Skin epidermis (tissue), 12 donors: ENCODE results near the gene FAM219A.
"Not testable (repeated sequence)": the region's sequence is repeated elsewhere in the genome, so short reads cannot be mapped to it uniquely, and the experiment has no call there.

Source experiments
- H3K27ac ChIP-seq, 21 experiments: fragments of 200-600 bp; sonication (generic) in 11 of 21; one replicate each; pipeline ENCODE4 v1.5.0; 2020; ENCODE audit warnings: mild to moderate bottlenecking in 3 of 21, inconsistent platforms in 2 of 21, moderate library complexity in 2 of 21
- H3K4me3 ChIP-seq, 7 experiments: fragments of 200-600 bp; sonication (generic) in 2 of 7; one replicate each; pipeline ENCODE4 v1.5.0; 2020; ENCODE audit warnings: inconsistent platforms in 2 of 7, mild to moderate bottlenecking in 2 of 7, moderate library complexity in 1 of 7

FAM219A gene

GRCh38 chr9:34451135-34451534, 7.2 kb downstream of the FAM219A start:
- Histone ChIP-seq H3K4me3 (no peak overlapping the region), H3K27ac (peak overlapping the region in 6 of 21 experiments; percentile 7 to 60 (median 22))

GRCh38 chr9:34450644-34451043, 7.7 kb downstream of the FAM219A start:
- Histone ChIP-seq H3K4me3 (no peak overlapping the region), H3K27ac (peak overlapping the region in 2 of 21 experiments; percentile 7 to 27)

GRCh38 chr9:34446951-34447350, 11.4 kb downstream of the FAM219A start:
- H3K27ac ChIP-seq = no peak overlapping the region

GRCh38 chr9:34446468-34446891, 11.9 kb downstream of the FAM219A start:
- H3K27ac ChIP-seq = no peak overlapping the region
- no peak overlapping the region for H3K4me3 ChIP-seq

More at GRCh38 chr9:34446951-34447350, 11.4 kb downstream of the FAM219A start:
- no peak overlapping the region for H3K4me3 ChIP-seq

GRCh38 chr9:34443976-34444375, 14.4 kb downstream of the FAM219A start:
- H3K27ac ChIP-seq = no peak overlapping the region
- H3K4me3 ChIP-seq = no peak overlapping the region

- Histone ChIP-seq H3K27ac (no peak overlapping the region), H3K4me3 (no peak overlapping the region)
These were observed 14.8 kb downstream of the FAM219A start for GRCh38 chr9:34443533-34443932.

GRCh38 chr9:34442770-34443169, 15.6 kb downstream of the FAM219A start:
- Histone ChIP-seq H3K27ac (no peak overlapping the region), H3K4me3 (no peak overlapping the region)

- Histone ChIP-seq H3K4me3 (no peak overlapping the region), H3K27ac (no peak overlapping the region)
These were observed 18.4 kb downstream of the FAM219A start for GRCh38 chr9:34440017-34440416.

GRCh38 chr9:34438465-34438864, 19.9 kb downstream of the FAM219A start:
- not testable (repeated sequence) for H3K4me3 ChIP-seq, H3K27ac ChIP-seq

GRCh38 chr9:34437926-34438307, 20.5 kb downstream of the FAM219A start:
- not testable (repeated sequence) for H3K27ac ChIP-seq, H3K4me3 ChIP-seq

GRCh38 chr9:34437006-34437925, 21.1 kb downstream of the FAM219A start:
- Histone ChIP-seq H3K4me3 (no peak overlapping the region), H3K27ac (no peak overlapping the region)

GRCh38 chr9:34431667-34432066, 26.7 kb downstream of the FAM219A start:
- no peak overlapping the region for H3K4me3 ChIP-seq
- H3K27ac ChIP-seq = no peak overlapping the region

GRCh38 chr9:34430843-34431437, 27.4 kb downstream of the FAM219A start:
- H3K4me3 ChIP-seq = no peak overlapping the region
- no peak overlapping the region for H3K27ac ChIP-seq

- Histone ChIP-seq H3K4me3 (no peak overlapping the region), H3K27ac (no peak overlapping the region)
These were observed 29.9 kb downstream of the FAM219A start for GRCh38 chr9:34428325-34428958.

- Histone ChIP-seq H3K4me3 (no peak overlapping the region), H3K27ac (no peak overlapping the region)
These were observed 31.9 kb downstream of the FAM219A start for GRCh38 chr9:34426347-34427074.

- no peak overlapping the region for H3K27ac ChIP-seq
- no peak overlapping the region for H3K4me3 ChIP-seq
These were observed 38.5 kb downstream of the FAM219A start for GRCh38 chr9:34419716-34420504.

- Histone ChIP-seq H3K27ac (no peak overlapping the region), H3K4me3 (no peak overlapping the region)
These were observed 40.6 kb downstream of the FAM219A start for GRCh38 chr9:34417734-34418133.

GRCh38 chr9:34413231-34413852, 45.0 kb downstream of the FAM219A start:
- H3K27ac ChIP-seq = no peak overlapping the region
- no peak overlapping the region for H3K4me3 ChIP-seq

GRCh38 chr9:34412336-34412735, 46.0 kb downstream of the FAM219A start:
- no peak overlapping the region for H3K27ac ChIP-seq
- no peak overlapping the region for H3K4me3 ChIP-seq
